ENCODE data around the gene WBP11.
"Not testable (repeated sequence)": the region's sequence is repeated elsewhere in the genome, so short reads cannot be mapped to it uniquely, and the experiment has no call there.

The WBP11 gene

DNA sequence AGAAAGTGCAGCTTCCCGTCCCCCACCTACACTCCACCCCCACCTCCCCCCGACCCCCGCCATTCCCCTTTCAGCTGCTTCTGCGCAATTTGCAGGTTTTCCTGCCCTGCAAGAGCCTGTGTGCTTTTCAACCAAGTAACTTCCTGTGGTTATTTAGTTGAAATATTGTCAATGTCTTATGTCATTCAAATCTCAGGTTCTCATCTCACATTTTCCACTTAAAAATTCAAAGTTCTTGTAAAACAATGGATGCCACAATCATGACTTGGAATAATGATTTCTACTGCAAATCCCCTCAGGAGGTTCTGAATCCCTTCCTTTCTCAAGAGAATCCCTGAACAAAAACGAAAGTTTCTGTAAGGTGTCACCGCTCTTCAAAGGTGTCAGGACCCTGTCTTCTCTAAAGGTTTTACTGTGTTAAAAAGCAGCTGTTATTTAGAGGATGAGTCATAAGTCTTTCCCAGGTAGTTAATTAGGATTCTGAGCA lies 31.6 kb downstream of the WBP11 start:
- DNase-seq: no peak

DNA sequence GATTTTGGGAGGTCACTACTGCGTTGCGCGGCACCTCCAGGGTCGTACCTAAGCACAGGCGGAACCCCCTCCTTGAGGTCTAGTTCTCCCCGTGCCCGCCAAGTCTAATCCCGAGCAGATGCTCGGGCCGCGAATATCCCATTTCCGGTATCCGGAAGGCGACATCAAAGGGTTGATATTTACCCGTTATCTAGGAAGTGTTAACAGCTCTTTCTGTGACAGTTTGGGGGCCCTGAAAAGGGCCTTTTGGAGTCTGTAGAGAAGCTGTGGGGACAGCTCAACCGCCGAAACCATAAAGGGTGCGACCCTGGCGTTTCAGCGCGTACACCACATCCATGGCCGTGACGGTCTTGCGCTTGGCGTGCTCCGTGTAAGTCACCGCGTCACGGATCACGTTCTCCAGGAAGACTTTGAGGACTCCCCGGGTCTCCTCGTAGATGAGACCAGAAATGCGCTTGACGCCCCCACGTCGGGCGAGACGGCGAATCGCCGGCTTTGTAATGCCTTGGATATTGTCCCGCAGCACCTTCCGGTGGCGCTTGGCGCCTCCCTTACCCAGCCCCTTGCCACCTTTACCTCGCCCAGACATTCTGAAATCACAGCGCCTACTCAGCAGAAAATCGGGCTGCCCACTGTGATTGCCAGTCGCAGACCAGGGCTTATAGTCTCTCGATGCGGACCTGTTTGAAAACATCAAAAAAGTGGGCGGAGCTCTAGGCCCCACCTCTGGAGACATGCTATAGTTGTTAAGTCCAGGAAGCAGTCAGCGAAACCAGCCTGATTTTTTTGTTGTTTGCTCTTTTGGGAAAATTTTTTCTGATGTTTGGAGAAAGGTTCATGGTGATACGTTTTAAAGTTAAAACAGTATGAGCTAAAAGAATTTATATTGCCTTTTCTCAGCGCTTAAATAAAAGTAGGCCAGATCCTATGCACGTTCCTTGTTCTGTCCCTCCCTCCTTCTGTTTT lies 32.5 kb downstream of the WBP11 start:
- peak; percentile 86 for DNase-seq

DNA sequence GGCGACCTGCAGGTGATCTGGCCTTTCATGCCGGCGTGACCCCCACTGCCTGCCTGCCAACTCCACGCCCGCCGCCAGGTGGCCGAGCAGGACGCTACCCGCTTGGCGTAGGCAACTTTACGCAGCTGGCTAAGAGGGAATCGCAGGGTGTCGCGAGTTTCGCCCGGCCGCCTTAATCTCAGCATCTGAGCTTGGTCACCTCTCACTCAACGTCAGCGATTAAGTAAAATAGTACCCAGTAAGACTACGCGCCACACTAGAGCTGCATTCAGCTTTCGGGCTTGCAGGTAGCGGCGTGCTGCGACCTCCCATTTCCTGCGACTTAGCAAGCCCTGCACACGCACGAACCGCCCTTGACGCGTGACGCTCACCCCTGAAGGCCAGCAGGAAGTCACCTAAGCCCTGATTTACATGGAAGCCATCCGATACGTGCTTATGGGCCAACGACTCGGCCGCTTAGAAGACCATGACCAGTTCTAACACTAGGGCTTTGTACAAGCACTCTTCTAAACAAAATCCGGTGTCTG lies 33.2 kb downstream of the WBP11 start:
- DNase-seq: peak; percentile 83

DNA sequence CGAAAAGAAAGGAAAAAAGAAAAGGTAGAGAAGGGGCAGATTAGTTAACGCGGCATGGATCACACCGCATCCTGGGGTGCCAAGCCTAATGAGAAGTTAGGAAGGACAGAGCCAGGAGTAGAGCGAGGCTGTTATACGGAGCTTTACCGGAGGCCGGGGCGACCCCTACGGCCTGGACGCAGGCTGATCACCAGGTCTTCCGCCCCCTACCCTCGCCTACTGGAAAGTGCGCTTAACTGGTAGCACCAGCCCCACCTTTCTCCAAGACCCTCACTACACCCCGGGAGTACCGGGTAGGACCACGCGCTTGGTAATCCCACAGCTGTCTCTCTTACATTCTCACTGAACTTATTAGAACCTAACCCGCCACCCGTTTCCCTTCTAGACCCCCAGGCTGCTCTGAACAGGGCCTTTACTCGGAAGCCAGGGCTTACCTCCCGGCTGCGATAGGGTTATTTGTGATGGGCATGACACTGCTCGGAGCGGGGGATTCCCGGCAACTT lies 33.8 kb downstream of the WBP11 start:
- DNase-seq: peak; percentile 6

DNA sequence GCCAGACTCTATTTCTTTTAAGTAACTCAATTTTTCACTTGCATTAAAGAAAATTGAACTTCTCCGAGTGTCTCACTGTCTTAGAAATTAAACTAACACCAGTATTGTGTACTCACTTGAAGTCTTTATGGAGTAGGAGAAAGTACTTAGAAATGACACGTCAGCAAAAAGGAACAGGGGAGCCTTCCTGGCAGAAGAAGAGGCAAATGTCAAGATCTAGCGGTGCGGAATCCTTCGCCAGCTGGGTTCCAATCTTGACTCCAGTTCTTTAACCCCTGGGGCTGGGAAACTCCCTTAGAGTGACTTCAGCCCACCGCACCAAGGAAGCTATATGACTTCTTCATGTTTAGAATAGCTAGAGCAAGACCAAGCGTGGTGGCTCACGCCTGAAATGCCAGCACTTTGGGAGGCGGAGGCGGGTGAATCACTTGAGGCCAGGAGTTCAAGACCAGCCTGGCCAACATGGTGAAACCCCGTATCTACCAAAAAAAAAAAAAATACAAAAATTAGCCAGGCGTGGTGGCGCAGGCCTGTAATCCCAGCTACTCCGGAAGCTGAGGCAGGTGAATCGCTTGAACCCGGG lies 34.4 kb downstream of the WBP11 start:
- DNase-seq: no peak

DNA sequence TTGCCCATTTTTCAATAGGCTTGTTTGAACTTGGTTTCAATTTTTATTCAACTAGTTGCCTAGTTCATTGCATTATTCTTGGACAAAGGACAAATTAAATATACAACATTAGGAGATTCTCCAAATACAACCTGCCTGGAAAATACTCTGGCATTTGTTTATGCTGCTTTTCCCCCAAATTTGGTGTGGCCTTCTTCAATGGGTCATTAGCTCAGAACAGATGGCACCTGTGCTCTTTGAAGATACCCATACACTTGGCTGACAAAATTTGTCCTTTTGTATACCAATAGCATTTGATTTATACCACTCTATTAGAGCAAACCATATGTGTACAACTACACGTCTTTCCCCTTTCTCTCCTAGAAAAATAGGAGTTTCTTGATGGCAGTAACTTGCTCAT lies 35.7 kb downstream of the WBP11 start:
- no peak for DNase-seq

DNA sequence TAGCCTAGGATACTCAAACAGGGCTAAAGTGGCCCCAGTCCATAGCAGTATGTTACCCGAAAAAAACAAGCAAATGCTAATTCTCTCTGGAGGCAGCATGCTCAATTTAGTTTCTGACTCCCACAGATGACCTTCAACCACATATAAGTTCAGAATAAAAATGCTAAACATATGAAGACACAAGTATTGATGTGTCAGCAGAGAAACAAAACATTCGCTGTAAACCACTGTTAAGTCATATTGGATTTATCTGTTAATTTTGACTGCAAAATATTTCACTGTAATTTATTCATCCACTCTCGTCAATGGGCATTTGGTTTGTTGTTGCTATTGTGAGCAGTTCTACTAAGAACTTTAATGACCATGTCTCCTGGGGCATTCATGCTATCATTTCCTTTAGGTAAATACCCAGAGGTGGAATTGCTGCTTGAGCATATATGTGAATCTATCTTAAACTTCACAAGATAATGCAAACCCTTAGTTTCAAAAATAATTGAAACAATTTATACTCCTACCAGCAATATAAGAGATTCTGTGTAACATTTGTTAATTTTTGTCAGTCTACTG lies 36.5 kb downstream of the WBP11 start:
- DNase-seq: no peak

DNA sequence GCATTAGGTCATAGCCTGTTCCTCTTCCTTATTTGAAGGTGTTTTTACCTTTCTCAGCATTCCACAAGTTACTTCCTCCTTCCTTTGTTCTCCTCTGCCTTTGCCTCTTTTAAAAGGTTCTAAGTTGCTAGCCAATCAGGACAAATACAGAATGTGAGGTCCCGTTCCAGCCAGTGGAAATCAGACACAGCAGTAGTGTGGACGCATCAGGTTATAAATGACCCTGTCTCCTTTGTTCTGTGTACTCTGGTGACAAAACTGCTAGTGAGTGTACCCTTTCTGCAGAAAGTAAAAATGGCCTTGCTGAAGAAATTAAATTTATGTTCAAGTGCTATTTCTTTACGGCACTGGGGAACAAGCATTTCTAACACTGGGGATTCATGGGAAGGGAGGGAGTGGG lies 37.3 kb downstream of the WBP11 start:
- DNase-seq: not testable (repeated sequence)

DNA sequence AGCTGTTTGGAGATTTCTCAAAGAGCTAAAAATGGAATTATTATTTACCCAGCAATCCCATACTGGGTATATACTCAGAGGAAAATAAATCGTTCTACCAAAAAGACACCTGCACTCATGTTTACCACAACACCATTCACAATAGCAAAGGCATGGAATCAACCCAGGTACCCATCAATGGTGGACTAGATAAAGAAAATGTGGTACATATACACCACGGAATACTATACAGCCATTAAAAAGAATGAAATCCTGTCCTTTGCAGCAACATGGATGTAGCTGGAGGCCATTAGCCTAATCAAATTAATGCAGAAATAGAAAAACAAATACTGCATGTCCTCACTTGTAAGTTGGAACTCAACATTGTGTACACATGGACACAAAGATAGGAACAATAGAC lies 37.9 kb downstream of the WBP11 start:
- DNase-seq: no peak

DNA sequence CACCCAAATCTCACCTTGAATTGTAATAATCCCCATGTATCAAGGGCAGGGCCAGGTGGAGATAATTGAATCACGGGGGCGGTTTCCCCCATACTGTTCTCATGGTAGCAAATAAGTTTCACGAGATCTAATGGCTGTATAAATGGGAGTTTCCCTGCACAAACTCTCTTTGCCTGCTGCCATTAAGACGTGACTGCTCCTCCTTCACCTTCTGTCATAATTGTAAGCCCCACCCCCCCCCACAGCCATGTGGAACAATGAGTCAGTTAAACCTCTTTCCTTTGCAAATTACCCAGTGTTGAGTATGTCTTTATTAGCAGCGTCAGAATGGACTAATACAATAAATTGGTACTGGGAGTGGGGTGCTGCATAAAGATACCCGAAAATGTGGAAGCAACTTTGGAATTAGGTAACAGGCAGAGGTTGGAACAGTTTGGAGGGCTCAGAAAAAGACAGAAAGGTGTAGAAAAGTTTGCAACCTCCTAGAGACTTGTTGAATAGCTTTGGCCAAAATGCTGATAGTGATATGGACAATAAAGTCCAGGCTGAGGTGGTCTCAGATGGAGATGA lies 43.5 kb downstream of the WBP11 start:
- DNase-seq: not testable (repeated sequence)

DNA sequence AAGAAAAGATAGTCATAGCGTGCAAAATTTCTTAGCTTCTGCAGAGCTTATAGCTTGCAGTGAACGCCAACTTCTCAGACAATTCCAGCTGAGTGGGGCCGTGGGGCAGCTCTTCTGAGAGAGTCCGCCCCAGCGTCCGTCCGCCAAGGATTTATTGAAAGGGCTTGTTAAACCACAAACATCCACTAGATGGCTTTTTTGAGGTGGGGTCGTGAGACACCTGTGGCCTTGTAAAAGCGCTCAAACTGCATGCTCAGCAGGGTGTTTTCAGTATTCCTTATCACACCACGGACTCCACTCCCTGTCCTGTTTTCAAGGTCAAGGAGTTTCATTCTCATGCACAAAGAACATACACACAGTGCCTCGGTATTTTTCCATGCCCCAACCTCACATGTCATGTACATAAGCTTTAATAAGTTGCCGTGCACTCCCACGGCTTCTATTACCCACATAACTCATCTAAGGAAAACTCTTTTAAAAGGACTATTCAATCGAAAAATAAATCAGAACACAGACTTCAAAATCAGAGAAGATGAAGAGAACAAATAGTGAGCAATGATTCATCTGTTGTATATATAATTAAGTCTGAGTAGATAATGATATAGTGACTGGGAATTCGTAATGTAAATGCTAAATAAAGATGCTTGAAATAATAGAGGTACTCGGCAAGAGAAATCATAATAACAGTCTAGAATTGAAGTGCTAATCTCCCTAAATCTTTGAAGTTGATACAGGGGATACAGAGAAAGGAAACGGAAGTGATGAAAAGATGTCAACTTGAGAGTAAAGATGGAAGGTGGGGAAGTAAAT lies 46.7 kb downstream of the WBP11 start:
- DNase-seq: no peak

DNA sequence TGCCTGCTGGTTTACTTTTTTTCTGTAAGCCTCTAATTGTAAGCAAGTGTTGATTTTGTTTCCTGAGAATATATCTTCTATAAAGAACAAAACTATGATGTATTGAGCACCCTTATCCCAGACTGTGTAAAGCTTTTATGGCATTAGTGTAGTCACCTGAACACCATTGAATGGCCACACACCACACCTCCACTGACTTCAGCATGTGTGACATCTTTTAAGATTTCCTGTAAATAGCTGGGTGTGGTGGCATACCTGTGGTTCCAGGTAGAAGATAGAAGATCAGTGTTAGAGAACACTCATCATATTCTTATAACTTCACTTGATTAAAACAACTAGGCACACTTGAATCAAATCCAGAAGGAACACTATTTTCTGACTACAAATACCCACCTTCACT lies 51.3 kb downstream of the WBP11 start:
- DNase-seq: no peak

DNA sequence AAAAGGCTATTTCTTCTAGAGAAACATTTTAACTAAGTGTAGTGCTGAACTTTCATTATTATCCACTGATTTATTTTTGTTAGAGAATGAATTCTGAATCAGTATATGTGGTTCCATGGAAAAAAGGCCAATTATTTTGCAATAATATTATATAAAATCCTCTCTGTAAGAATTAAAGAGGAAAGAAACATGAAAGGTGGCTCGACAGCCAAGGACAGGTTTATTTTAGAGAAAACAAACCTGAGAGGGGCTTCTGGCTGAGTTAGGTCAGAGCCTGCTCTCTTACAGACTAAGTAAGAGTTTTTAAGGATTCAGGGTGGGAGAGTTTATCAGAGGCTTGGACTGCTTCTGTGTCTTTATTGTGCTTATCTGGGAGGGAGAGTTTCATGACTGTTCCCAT lies 60.2 kb downstream of the WBP11 start:
- DNase-seq: no peak

DNA sequence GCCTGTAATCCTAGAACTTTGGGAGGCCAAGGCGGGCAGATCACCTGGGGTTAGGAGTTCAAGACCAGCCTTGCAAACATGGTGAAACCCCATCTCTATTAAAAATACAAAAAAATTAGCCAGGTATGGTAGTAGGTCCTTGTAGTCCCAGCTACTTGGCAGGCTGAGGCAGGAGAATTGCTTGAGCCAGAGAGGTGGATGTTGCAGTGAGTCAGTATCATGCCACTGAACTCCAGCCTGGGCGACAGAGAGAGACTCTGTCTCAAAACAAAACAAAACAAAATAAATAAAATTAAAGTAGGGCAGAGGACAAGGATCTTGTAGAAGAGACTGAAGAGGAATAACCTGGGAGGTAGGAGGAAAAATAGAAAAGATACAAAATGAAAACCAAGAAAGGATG lies 61.3 kb downstream of the WBP11 start:
- DNase-seq: no peak

DNA sequence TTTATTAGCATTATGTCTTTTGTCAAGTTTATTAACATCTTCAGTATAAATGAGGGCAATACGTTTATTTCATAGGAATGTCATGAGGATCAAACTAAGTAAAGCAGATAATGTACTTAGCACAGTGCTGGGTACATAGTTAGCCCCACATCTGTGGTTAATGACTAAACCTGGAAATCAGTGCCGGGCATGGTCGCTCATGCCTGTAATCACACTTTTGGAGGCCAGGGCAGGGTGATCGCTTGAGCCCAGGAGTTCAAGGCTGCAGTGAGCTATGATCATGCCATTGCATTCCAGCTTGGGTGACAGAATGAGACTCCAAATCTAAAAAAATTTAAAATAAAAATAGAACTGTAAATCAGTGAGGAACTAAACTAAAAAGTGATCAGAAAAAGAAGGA lies 62.1 kb downstream of the WBP11 start:
- no peak for DNase-seq

DNA sequence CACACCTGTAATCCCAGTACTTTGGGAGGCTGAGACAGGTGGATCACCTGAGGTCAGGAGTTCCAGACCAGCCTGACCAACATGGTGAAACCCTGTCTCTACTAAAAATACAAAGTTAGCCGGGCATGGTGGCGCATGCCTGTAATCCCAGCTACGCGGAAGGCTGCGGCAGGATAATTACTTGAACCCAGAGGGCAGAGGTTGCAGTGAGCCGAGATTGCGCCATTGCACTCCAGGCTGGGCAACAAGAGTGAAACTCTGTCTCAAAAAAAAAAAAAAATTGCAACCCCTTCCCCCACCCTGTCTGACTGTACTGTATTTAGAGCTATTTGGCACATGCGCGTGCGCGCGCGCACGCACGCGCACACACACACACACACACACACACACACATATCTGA lies 66.8 kb downstream of the WBP11 start:
- not testable (repeated sequence) for DNase-seq

All from NCI-H2107 (cell line).